GM12873 (cell line): ENCODE measurements around the gene VEGFD.

Experiments
- CTCF ChIP-seq: IDR thresholded peaks from 2 replicates; pipeline ENCODE4 v1.5.1; 2012; ENCODE audit warnings: low read depth, mild to moderate bottlenecking, moderate library complexity, low read length, control low read depth; ENCODE audit not compliant: insufficient read depth; ENCODE audit errors: missing control alignments

Gene VEGFD

GRCh38 chrX:15384304-15384703 lies at the start of gene VEGFD:
TSS of gene VEGFD (minus strand) at chrX:15384413. CDS start at chrX:15383946, 467 bp downstream.
- TF ChIP-seq CTCF: no peak

GRCh38 chrX:15430584-15430983 lies 46.4 kb upstream of the VEGFD start:
- no peak for TF ChIP-seq CTCF

- TF ChIP-seq CTCF: no peak
Measured at GRCh38 chrX:15430076-15430475, 45.9 kb upstream of the VEGFD start.

GRCh38 chrX:15425024-15425423 lies 40.8 kb upstream of the VEGFD start:
- TF ChIP-seq CTCF: no peak

GRCh38 chrX:15418707-15419181 lies 34.5 kb upstream of the VEGFD start:
- TF ChIP-seq CTCF: no peak

GRCh38 chrX:15418041-15418706 lies 34.0 kb upstream of the VEGFD start:
- TF ChIP-seq CTCF: no peak

GRCh38 chrX:15416133-15416993 lies 32.1 kb upstream of the VEGFD start:
- TF ChIP-seq CTCF: peak; percentile 25
